Iris pigment epithelial cell (primary cell): ENCODE results near the gene IL11.

ENCODE experiments used
- DNase-seq: peaks from one replicate; pipeline ENCODE4 v3.0.0-alpha.2; 2011; ENCODE audit warnings: low read depth

The IL11 gene

DNA sequence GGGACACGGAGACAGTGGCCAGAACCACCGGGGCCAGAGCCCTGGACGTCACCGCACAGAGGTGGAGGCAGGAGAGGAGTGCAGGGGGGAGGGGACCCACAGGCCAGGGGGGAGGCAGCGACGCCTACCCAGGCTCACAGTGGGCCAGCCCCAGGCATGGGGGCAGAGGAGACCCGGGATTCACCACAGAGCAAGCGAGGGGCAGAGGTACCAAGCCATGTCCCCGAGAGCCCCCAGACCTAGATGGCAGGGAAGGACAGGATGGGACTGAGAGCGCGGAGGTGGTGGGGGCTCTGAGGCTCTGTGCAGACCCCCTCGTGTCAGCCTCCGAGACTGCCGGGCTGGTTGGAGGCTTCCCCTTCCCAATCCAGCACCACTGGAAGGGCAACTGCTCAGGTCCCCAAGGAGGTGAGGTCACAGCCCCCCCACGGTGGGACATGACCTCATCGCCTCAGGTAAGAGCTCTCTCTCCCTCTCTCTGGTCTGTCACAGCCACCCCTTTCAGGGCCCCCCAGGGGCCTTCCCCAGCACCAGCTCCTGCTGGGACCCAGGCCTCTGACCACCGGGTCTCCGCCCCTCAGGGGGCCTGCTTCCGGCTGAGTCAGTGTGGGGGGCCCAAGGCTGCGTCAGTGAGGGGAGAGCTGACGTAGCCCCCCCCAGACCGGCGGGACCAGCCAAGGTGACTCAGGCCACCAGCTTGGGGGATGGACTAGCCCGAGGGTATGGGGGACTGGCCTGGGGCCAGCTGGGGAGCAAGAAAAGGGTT lies 2.2 kb upstream of the IL11 start:
- DNase-seq = no peak

- DNase-seq = peak; percentile 76
Observed at GRCh38 chr19:55369653-55370304, 484 bp downstream of the IL11 start.

DNA sequence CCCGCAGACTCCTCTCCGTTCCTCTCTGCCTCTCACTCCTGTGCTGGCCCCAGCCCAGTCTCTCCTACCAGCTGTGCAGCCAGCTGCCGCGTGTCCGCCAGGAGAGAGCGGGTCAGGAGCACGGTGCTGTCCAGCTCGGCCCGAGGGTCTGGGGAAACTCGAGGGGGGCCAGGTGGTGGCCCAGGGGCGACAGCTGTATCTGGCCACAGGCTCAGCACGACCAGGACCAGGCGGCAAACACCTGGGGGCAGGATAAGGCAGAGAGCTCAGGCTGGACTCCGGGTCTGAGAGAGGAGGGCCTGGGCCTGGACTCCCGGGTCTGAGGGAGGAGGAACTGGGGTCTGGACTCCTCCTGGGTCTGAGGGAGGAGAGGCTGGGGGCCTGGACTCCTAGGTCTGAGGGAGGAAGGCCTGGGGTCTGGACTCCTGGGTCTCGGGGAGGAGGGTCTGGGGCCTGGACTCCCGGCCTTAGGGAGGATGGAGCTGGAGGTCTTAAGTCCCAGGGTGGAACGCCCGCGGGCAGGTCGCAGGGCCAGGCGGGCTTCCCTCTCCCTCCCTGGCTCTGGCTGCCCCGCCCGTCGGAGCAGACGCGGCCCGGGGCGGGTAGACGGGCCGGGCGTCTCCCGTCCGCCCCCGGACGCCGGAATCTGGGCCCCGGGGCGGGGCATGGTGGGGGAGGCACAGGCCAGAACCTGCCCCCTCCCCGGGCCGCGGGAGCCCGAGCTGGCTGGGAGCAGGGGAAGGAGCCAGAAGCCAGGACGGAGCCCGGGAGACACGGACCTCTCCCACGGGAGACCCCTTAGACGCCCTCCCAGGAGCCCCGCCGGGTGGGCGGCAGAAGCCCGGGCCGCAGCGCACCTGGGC lies 1.3 kb downstream of the IL11 start:
- DNase-seq = no peak

DNA sequence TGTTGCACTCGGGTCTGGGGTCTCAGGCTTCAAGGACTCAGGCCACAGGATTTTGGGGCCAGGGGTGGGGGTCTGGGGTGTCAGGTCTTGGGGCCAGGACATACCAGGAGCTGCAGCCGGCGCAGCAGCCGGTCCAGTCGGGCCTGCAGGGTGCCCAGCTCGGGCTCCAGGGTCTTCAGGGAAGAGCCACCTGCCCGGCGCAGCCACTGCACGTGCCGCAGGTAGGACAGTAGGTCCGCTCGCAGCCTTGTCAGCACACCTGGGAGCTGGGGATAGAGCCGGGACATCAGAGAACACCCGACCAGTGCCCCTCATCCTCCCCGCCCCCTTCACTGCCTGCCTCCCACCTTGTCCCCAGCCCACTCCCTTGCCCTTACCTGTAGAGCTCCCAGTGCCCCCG lies 2.2 kb downstream of the IL11 start:
- no peak for DNase-seq

- no peak for DNase-seq
Observed at GRCh38 chr19:55366790-55367189, 3.5 kb downstream of the IL11 start.

DNA sequence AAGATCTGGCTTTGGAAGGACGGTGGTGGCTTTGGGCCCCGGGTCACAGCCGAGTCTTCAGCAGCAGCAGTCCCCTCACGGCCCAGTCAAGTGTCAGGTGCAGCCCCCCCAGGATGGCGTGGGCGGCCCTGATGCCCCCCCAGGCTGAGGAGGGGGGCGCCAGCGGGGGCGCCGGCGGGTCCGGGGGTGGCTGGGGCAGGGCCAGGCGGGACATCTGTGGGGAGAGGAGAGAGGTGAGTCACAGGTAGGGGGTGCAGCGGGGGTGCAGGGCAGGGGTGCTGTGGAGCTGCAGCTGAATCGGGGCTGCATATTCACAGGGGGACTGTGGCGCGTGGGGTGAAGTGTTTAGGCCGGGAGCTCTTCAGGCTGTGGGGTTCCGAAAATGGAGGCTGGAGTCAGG lies 4.3 kb downstream of the IL11 start:
- no peak for DNase-seq

- DNase-seq = no peak
Observed at GRCh38 chr19:55365245-55365644, 5.0 kb downstream of the IL11 start.

DNA sequence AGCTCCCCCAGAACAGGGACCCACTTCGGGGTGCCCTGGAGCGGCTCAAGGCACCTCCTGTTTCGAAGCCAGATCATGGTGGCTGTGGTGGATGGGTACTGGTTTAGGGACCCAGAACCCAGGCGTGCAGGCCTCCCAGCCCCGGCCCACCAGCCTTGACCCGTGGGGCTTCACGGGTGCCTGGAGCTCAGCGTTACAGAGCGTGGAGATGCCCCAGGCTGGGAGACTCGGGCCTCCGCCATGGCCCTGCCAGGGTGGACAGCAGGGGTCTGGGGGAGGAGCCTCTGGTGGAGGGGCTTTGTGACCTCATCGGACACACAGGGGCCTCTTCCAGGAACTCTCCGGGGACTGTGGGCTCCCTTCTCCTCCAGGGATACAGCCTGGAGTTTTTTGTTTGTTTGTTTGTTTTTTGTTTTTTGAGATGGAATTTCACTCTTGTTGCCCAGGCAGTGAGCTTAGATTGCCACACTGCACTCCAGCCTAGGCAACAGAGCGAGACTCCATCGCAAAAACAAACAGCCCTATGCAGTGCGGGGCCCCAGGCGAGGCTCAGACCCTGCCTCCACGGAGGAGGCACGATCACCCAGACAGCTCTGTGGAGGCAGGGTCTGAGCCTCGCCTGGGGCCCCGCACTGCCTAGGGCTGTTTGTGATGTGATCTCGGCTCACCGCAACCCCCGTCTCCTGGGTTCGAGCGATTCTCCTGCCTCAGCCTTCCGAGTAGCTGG lies 7.1 kb downstream of the IL11 start, which contains the start of gene GARIN5B:
Gene GARIN5B (minus strand): TSS at position 271 of the 727 bp plus-strand sequence. CDS start 194 bp downstream, at position 77.
- DNase-seq = no peak

- no peak for DNase-seq
Observed at GRCh38 chr19:55362174-55362989, 7.9 kb downstream of the IL11 start.

- no peak for DNase-seq
Observed at GRCh38 chr19:55360902-55361301, 9.4 kb downstream of the IL11 start.

DNA sequence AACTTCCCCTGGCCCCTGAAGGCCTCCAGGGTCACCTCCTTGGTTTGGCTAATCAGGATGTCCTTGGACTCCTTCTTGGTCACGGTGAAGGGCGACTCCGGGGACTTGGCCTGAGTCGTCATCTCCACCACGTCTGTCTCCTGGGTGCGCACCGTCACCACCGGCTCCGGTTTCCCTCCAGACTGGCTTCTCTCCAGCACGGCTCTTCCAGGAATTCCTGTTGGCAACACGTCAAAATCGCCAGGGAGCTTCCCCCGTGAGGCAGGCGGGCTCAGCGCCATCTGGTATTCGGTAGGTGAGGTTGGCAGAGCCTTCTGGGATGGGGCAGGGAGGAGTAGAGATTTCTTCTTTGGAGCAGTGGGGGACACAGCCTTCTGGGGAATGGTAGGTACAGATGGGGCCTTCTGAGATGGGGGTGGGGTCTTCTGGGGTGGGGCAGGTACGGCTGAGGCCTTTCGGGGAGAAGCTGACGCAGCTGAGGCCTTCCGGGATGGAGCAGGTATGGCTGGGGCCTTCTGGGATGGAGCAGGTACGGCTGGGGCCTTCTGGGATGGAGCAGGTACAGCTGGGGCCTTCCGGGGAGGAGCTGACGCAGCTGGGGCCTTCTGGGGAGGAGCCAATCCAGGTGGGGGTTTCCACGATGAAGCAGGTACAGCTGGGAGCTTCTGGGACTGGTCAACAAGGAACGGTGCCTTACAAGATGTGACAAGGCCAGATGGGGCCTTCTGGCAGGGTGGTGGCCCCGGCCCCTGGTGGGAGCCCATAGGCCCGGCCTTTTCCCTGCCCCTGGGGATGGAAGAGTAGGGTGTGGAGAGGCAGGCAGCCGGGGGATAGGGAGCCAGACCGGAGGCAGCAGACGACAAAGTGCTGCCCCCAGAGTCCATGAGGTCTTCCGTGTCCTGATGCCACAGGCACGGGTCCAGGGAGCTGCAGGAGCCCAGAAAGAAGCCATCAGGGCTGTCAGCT lies 11.0 kb downstream of the IL11 start:
- no peak for DNase-seq

DNA sequence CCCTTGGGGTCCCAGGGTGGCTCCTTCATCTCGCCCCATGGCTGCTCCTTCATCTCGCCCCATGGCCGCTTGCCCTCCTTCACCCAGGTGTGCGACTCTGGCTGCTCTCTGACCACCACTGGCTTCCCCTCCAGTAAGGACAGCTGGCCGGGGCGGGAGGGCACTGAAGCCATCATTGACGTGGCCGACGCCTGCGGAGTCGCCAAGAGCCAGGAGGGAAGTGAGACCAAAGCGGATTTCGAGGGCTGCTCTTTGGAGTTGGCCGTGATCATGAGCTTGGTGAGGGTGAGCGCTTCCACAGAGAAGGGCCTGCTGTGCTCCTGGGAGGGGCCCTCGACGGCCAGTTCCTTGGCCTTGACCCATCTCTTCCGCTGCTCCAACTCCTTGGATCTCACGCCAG lies 11.8 kb downstream of the IL11 start:
- no peak for DNase-seq

DNA sequence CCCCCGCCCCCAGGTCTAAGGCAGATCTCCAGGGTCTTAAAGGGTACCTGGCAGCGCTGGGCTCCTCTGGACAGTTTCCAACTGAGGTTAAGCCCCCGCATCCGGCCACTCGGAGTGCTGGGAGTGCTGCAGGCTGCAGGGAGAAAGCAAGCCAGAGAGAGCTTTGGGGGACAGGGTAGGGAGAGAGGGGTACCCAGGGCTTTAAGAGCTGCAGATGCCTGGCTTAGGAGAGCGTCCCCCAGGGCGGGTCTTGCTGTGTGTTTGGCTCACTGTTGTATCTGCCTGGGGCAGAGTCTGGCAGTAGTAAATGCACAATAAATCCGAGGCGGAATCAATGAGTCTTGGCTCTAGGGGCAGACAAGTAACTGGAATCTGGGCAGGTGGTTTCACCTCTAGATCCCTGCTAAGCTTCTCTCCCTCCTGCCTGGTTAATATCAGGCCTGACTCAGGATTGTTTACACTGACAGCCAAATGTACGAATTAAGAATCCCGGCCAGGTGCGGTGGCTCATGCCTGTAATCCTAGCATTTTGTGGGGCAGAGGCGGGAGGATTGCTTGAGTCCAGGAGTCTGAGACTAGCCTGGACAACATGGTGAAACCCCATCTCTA lies 14.9 kb downstream of the IL11 start:
- no peak for DNase-seq

- no peak for DNase-seq
Observed at GRCh38 chr19:55354698-55355212, 15.5 kb downstream of the IL11 start, which contains the start of gene COX6B2. Gene COX6B2 (minus strand): TSS chr19:55354719. CDS start chr19:55354521, 198 bp downstream.

DNA sequence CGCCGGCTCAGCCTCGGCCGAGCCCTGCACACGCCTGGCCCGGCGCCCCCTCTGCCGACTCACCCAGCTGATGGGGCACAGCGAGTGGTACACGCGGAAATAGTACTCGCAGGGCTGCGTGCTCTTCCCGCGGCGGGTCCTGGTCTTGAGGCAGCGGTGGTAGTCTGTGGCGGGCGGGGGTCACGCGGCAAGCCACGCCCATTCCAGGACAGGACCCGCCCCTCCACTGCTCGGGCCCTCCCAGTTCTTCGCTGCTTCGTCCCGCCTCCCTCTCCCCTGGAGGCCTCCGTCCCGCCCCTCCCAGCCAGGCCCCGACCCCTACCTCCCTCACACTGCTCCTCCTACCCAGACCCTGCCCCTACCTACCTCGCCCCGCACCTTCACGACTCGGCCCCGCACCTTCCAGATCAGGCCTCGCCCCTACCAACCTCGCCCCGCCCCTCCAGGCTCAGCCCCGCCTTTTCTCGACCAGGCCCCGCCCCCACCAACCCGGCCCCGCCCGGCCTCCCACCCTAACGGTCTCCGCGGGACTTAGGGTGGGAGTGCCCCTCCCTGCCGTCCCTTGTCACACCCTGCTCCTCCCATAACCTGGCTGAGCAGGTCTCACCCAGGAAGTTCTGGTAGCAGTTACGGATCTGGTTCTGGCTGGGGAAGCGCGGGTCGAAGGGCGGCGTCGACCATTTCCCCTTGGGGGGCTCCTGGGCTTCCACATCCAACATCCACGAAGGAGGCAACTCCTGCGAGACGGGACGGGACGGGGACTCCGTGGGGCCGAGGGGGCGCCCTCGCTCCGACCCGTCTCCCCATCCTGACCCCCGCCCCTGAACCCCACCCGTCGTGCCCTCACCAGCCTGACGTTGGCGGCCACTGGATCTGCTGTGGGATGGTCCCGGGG lies 16.2 kb downstream of the IL11 start:
- DNase-seq = peak; percentile 49

DNA sequence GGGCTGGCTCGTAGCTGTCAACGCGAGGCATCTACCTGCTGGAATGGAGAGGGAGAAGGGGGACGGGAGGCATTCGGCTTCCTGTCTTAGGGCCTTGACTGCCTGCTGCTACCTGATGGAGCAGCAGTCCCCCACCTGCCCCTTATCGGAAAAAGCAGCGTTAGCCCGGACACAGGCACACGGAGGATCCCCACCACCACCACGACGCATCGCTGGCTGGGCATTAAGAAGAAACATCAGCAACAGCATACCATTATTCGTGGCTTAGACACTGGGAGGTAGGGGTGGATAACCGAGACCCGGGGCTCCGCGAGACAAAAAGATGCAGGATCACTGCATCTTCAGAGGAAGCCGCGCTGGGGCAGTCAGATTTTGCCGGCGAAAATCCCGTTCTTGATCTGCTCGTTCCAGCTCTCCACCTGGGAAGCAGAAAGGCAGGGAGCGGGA lies 16.9 kb downstream of the IL11 start:
- no peak for DNase-seq

- no peak for DNase-seq
Observed at GRCh38 chr19:55352549-55353145, 17.6 kb downstream of the IL11 start.

- DNase-seq = no peak
Observed at GRCh38 chr19:55352040-55352439, 18.2 kb downstream of the IL11 start.
